ENCODE measurements around the gene ZNF436. TPM values are rescaled to one million over a fixed set of nuclear protein-coding genes. Genes with fewer than 3 reads are reported as not detected.

ZNF436 gene
- total and polyA plus RNA-seq, 2 donors (not counting 1 experiment from before 2014, with no cell fraction given), result 1.9 to 10.1 TPM

DNA sequence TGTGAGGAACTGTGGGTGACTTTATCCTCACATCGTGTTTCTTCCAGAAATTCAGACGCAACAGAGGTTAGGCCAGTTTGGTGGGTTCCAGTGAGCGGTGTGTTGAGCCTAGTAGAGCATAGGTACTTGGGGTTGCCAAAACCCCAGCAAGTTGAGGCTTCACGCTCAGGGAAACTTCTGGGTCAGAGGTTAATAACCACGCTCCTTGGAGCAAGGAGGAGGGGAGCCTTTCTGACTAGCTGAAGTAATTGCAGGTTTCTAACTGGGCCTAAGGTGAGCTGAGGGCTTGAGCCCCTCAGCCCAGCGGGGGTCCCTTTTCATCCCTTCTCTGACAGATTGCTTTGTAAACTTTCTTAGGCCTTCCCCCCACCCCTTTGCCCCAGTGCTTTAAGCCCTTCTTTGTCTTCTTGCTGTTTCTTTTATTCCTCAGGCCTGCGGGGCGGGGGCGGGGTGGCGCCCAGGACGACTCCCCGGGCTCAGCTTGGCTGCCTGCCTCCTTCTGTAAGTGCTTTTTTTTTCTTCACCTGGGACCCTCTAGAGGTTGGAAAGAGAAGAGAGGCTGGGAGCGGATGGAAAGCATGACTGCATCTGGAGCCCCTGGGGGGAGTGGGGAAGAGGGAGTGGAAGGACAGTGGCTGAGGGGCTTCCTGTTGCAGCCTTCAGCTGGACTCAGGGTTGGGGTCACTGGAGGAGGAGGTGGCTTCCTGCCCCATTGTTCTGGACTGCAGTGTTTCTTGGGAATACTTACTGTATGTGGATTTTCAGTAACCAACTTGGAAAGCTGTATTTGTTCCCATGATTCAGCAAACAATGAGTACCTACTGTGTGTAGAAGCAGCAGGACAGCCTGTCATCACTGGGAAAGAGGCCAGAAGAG is 1.3 kb upstream of the ZNF436 start:
- Histone ChIP-seq H3K36me3 (replicated peaks in 1 of 2; ENCODE audit: control extremely low read depth in 1 of 2, control insufficient read depth in 1 of 2, extremely low read depth in 1 of 2, insufficient read depth in 2 of 2, low read length in 1 of 2) (no peaks in the 10 kb centered on the region), H3K4me1 (ENCODE audit: control insufficient read depth in 2 of 2, insufficient read depth in 2 of 2, low read length in 2 of 2) (peaks cover 12 to 19% of the 10 kb centered on the region in 2 donors), H3K4me3 (ENCODE audit: control extremely low read depth in 1 of 5, extremely low read depth in 1 of 5, insufficient read depth in 1 of 5, low read depth in 2 of 5, low read length in 4 of 5) (no peak overlapping the region), H2AFZ (ENCODE audit: insufficient read depth, low read depth, low read length, poor library complexity, severe bottlenecking) (no peak overlapping the region), H3K27ac (ENCODE audit: low read length in 2 of 2) (no peak overlapping the region), H3K9ac (ENCODE audit: low read length) (no peak overlapping the region), H3K79me2 (ENCODE audit: control insufficient read depth, insufficient read depth, low read length) (peaks cover 12% of the 10 kb centered on the region), H3K27me3 (replicated peaks in 1 of 4; ENCODE audit: control extremely low read depth in 1 of 4, control insufficient read depth in 3 of 4, insufficient read depth in 4 of 4, low read length in 3 of 4) (no peaks in the 10 kb centered on the region), H3K4me2 (replicated peaks; ENCODE audit: low read depth, low read length, poor library complexity, severe bottlenecking) (no peak overlapping the region), H4K20me1 (ENCODE audit: control insufficient read depth, insufficient read depth, low read length, poor library complexity, severe bottlenecking) (no peaks in the 10 kb centered on the region), H3K9me3 (ENCODE audit: control extremely low read depth in 1 of 3, control insufficient read depth in 2 of 3, insufficient read depth in 1 of 3, low read length in 2 of 3) (no peaks in the 10 kb centered on the region)
- Mint-ChIP-seq H3K27me3 (no peaks in the 10 kb centered on the region), H3K27ac (no peak overlapping the region), H3K4me3 (peak overlapping the region; percentile 45), H3K4me1 (peaks cover 33% of the 10 kb centered on the region), H3K9me3 (ENCODE audit: insufficient read depth) (no peaks in the 10 kb centered on the region)
- WGBS (ENCODE audit: insufficient coverage), result 62% methylated on average over 9 of the region's 13 CpGs
- intact Hi-C loops (cut with micrococcal nuclease), result no loop called here
- TF ChIP-seq EZH2 (IDR thresholded peaks at IDR 0.05; ENCODE audit: borderline replicate concordance, insufficient read depth, low read depth, low read length, poor library complexity, severe bottlenecking), result no peak
- TF ChIP-seq, protein P1, sequence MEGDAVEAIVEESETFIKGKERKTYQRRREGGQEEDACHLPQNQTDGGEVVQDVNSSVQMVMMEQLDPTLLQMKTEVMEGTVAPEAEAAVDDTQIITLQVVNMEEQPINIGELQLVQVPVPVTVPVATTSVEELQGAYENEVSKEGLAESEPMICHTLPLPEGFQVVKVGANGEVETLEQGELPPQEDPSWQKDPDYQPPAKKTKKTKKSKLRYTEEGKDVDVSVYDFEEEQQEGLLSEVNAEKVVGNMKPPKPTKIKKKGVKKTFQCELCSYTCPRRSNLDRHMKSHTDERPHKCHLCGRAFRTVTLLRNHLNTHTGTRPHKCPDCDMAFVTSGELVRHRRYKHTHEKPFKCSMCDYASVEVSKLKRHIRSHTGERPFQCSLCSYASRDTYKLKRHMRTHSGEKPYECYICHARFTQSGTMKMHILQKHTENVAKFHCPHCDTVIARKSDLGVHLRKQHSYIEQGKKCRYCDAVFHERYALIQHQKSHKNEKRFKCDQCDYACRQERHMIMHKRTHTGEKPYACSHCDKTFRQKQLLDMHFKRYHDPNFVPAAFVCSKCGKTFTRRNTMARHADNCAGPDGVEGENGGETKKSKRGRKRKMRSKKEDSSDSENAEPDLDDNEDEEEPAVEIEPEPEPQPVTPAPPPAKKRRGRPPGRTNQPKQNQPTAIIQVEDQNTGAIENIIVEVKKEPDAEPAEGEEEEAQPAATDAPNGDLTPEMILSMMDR (IDR thresholded peaks at IDR 0.05), result no peak
- CTCF ChIA-PET, result interaction anchor here (0.7 kb wide), 1 partner anchor 31 kb away, joined by 3 read pairs; no protein-coding TSS in a partner anchor
- ATAC-seq (ENCODE audit: low read depth), result no peak
- no peak for DNase-seq
- POLR2A ChIA-PET, result no interaction called here

DNA sequence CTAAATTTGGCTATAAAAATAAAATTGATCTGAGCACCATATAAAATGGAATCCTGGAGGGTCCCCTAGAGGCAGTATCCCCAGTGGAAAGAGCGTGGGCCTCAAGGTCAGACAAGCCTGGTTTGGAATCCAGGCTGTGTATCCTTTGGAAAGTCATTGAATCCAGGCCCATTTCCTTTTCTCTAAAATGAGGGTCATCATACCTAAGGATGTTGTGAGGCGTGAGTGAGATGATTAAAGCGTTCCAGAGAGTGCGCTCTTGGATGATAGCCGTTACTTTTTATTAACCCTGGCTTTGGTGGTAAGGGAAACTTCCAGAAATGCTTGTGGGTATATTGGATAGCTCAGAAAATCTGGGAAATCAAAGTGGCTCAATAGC is 683 bp upstream of the ZNF436 start:
- Histone ChIP-seq H3K36me3 (replicated peaks in 1 of 2; ENCODE audit: control extremely low read depth in 1 of 2, control insufficient read depth in 1 of 2, extremely low read depth in 1 of 2, insufficient read depth in 2 of 2, low read length in 1 of 2) (no peaks in the 10 kb centered on the region), H3K4me1 (ENCODE audit: control insufficient read depth in 2 of 2, insufficient read depth in 2 of 2, low read length in 2 of 2) (peaks cover 12 to 19% of the 10 kb centered on the region in 2 donors), H4K20me1 (ENCODE audit: control insufficient read depth, insufficient read depth, low read length, poor library complexity, severe bottlenecking) (no peaks in the 10 kb centered on the region), H2AFZ (ENCODE audit: insufficient read depth, low read depth, low read length, poor library complexity, severe bottlenecking) (no peak overlapping the region), H3K9me3 (ENCODE audit: control extremely low read depth in 1 of 3, control insufficient read depth in 2 of 3, insufficient read depth in 1 of 3, low read length in 2 of 3) (no peaks in the 10 kb centered on the region), H3K79me2 (ENCODE audit: control insufficient read depth, insufficient read depth, low read length) (peaks cover 12% of the 10 kb centered on the region), H3K9ac (ENCODE audit: low read length) (no peak overlapping the region), H3K4me2 (replicated peaks; ENCODE audit: low read depth, low read length, poor library complexity, severe bottlenecking) (no peak overlapping the region), H3K4me3 (ENCODE audit: control extremely low read depth in 1 of 5, extremely low read depth in 1 of 5, insufficient read depth in 1 of 5, low read depth in 2 of 5, low read length in 4 of 5) (no peak overlapping the region), H3K27me3 (replicated peaks in 1 of 4; ENCODE audit: control extremely low read depth in 1 of 4, control insufficient read depth in 3 of 4, insufficient read depth in 4 of 4, low read length in 3 of 4) (no peaks in the 10 kb centered on the region), H3K27ac (ENCODE audit: low read length in 2 of 2) (no peak overlapping the region)
- H3K4me3 Mint-ChIP-seq, result peak overlapping the region; percentile 98
- H3K9me3 Mint-ChIP-seq (ENCODE audit: insufficient read depth), result no peaks in the 10 kb centered on the region
- no peak overlapping the region for H3K27ac Mint-ChIP-seq
- ChIA-PET CTCF (interaction anchor here (0.7 kb wide), 1 partner anchor 32 kb away, joined by 3 read pairs; no protein-coding TSS in a partner anchor), POLR2A (no interaction called here)
- ATAC-seq (ENCODE audit: low read depth) (no peak), DNase-seq (no peak)
- H3K27me3 Mint-ChIP-seq, result no peaks in the 10 kb centered on the region
- intact Hi-C loops (cut with micrococcal nuclease), result no loop called here
- TF ChIP-seq, protein P1 (IDR thresholded peaks at IDR 0.05), result no peak
- TF ChIP-seq EZH2 (IDR thresholded peaks at IDR 0.05; ENCODE audit: borderline replicate concordance, insufficient read depth, low read depth, low read length, poor library complexity, severe bottlenecking), result no peak
- 100% methylated on average over 4 of the region's 5 CpGs for WGBS (ENCODE audit: insufficient coverage)
- peaks cover 33% of the 10 kb centered on the region for H3K4me1 Mint-ChIP-seq
